Epidermal melanocyte (primary cell): ENCODE data around the gene GRM2.

Source experiments
- DNase-seq: peaks from one replicate; pipeline ENCODE4 v3.0.0; 2011; ENCODE audit warnings: low spot score; ENCODE audit not compliant: insufficient read length

GRM2 gene

GRCh38 chr3:51705276-51706020, 1.4 kb upstream of the GRM2 start:
- DNase-seq = peak; percentile 9

GRCh38 chr3:51706021-51706485, 815 bp upstream of the GRM2 start:
- DNase-seq = peak; percentile 15

GRCh38 chr3:51708216-51708845, 1.5 kb downstream of the GRM2 start:
- DNase-seq = peak; percentile 11

- no peak for DNase-seq
Observed at GRCh38 chr3:51709004-51709420, 2.1 kb downstream of the GRM2 start.

- no peak for DNase-seq
Observed at GRCh38 chr3:51709675-51710074, 2.8 kb downstream of the GRM2 start.

GRCh38 chr3:51710631-51711351, 3.9 kb downstream of the GRM2 start:
- peak; percentile 4 for DNase-seq

GRCh38 chr3:51711352-51712037, 4.6 kb downstream of the GRM2 start:
- DNase-seq = peak; percentile 7

GRCh38 chr3:51712038-51712420, 5.2 kb downstream of the GRM2 start:
- DNase-seq = no peak

- DNase-seq = peak; percentile 10
Observed at GRCh38 chr3:51712511-51712931, 5.7 kb downstream of the GRM2 start.

- no peak for DNase-seq
Observed at GRCh38 chr3:51712963-51713362, 6.1 kb downstream of the GRM2 start.

GRCh38 chr3:51715231-51715976, 8.5 kb downstream of the GRM2 start:
- peak; percentile 10 for DNase-seq

- no peak for DNase-seq
Observed at GRCh38 chr3:51715977-51716294, 9.1 kb downstream of the GRM2 start.

- DNase-seq = no peak
Observed at GRCh38 chr3:51716805-51717204, 9.9 kb downstream of the GRM2 start.

- peak; percentile 1 for DNase-seq
Observed at GRCh38 chr3:51717446-51717845, 10.6 kb downstream of the GRM2 start.

- no peak for DNase-seq
Observed at GRCh38 chr3:51717947-51718346, 11.1 kb downstream of the GRM2 start.

- DNase-seq = no peak
Observed at GRCh38 chr3:51718547-51719409, 11.9 kb downstream of the GRM2 start.

- no peak for DNase-seq
Observed at GRCh38 chr3:51719410-51720025, 12.7 kb downstream of the GRM2 start.

GRCh38 chr3:51720292-51721061, 13.6 kb downstream of the GRM2 start:
- DNase-seq = no peak
